Suprapubic skin (tissue), 4 donors: ENCODE results near the gene UBXN10. TPM values are rescaled to one million over a fixed set of nuclear protein-coding genes. Genes with fewer than 3 reads are reported as not detected.

Experiments
- DNase-seq, 2 donors: peaks; one replicate each; pipeline ENCODE4 v3.0.0-alpha.2; 2019; ENCODE audit warnings: low spot score in 2 of 2
- H3K27ac ChIP-seq: fragments of 200-600 bp; sonication (generic); one replicate; pipeline ENCODE4 v1.5.1; 2019
- H3K27me3 ChIP-seq: fragments of 200-600 bp; sonication (generic); one replicate; pipeline ENCODE4 v1.5.1; 2019
- H3K36me3 ChIP-seq: fragments of 200-600 bp; sonication (generic); one replicate; pipeline ENCODE4 v1.5.1; 2019
- H3K4me1 ChIP-seq: fragments of 200-600 bp; sonication (generic); one replicate; pipeline ENCODE4 v1.5.1; 2019
- H3K4me3 ChIP-seq: fragments of 200-600 bp; sonication (generic); one replicate; pipeline ENCODE4 v1.5.1; 2019; ENCODE audit warnings: mild to moderate bottlenecking
- H3K9me3 ChIP-seq: fragments of 200-600 bp; sonication (generic); one replicate; pipeline ENCODE4 v1.5.1; 2019
- CTCF ChIP-seq, 2 donors: fragments of 200-600 bp in 1 of 2; fragments of 450-650 bp in 1 of 2; sonication (generic) in 1 of 2; IDR thresholded peaks; one replicate each; pipeline ENCODE4 v1.5.1; 2016 to 2019; ENCODE audit warnings: antibody characterized with exemption in 2 of 2, mild to moderate bottlenecking in 1 of 2, moderate library complexity in 1 of 2
- EP300 ChIP-seq: sonication (generic); formaldehyde crosslinking; IDR thresholded peaks from one replicate; pipeline ENCODE4 v1.6.1; 2017; ENCODE audit warnings: antibody characterized with exemption
- POLR2A ChIP-seq, 2 donors: fragments of 450-650 bp; IDR thresholded peaks; one replicate each; pipeline ENCODE4 v1.6.1; 2017; ENCODE audit warnings: antibody characterized with exemption in 2 of 2, mild to moderate bottlenecking in 2 of 2, moderate library complexity in 2 of 2
- POLR2AphosphoS5 ChIP-seq, 3 donors: sonication (generic); formaldehyde crosslinking; IDR thresholded peaks; one replicate each; pipeline ENCODE4 v1.6.1; 2017; ENCODE audit warnings: antibody characterized with exemption in 3 of 3
- WGBS: methylation state at CpG from one replicate; pipeline ENCODE4 v1.1.5; 2018; 5-methylcytosine and 5-hydroxymethylcytosine counted together
- total RNA-seq, 4 donors: library from RNA; depleted of rRNA; stranded (reverse); fragments of >200 nt; gene quantifications; one replicate each; pipeline ENCODE4 v1.1.0, GENCODE V29; 2016

Gene UBXN10
- total RNA-seq, 4 donors from 2014 or later: 0.48 to 1.0 (median 0.68) TPM

GRCh38 chr1:20183616-20184271 lies 2.2 kb upstream of the UBXN10 start:
- Histone ChIP-seq H3K27me3 (peaks cover 21% of the 10 kb centered on the region), H3K36me3 (no peaks in the 10 kb centered on the region), H3K9me3 (no peaks in the 10 kb centered on the region), H3K4me3 (no peak overlapping the region), H3K4me1 (peaks cover 24% of the 10 kb centered on the region), H3K27ac (no peak overlapping the region)
- no peak for TF ChIP-seq POLR2A (IDR thresholded peaks at IDR 0.05)
- no peak for TF ChIP-seq POLR2AphosphoS5 (IDR thresholded peaks at IDR 0.05)
- TF ChIP-seq CTCF (IDR thresholded peaks at IDR 0.05): no peak
- no peak for TF ChIP-seq EP300
- DNase-seq: no peak
- WGBS: 79% methylated on average over 13 of the region's 13 CpGs

DNA sequence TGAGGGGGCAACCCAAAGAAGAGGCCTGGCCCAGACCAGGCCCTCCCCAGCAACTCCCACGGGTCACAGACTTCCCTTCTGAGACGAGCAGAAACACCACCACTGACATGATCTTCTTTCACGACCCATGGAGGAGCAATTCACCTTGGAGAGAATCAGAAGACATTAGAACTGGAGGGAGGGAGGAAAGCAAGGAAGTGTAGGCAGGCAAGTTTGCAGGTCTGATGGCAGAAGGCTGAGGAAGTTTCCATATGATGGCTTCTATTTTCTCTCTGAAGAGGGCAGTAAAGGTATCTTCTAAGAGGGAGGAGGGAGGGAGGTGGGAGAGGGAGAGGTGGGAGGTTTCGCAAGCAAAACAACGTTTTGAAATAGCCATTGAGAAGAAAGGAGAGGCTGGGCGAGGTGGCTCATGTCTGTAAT lies 1.4 kb upstream of the UBXN10 start:
- H3K27me3 ChIP-seq: peaks cover 29% of the 10 kb centered on the region

DNA sequence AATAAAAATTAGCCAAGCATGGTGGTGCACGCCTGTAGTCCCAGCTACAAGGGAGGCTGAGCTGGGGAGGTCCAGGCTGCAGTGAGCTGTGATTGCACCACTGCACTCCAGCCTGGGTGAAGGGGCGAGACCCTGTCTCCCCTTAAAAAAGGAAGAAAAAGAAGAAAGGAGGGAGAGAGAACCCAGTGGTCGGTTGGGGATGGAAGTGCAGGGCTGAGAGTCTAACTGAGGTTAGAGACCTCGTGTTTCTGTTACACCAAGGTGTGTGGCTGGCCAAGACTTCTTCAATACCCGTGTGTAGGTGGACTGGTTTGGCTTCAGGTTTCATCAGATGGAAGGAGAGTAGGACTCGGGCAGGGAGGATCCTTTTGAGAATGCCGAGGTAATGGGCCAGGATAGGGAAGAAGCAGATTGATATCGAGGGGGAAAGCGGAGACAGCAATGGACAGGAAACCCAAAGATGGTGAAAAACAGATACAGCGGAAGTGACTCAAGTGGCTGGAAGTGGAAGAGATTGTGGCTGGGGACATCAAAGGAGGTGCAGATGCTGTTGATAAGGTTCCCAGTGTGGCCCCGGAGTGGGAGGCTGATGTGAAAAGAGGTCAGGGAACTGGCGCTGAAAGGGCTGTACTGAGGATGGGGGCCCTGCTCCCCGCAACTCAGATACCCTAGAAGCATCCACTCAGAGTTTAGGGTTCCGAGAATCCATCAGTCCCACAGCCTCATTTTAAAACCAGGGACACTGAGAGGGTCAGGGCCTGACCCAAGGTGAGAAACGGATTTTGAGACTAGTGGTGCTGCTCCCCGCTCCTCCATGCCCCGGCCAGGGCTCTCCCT lies 681 bp upstream of the UBXN10 start:
- no peak for TF ChIP-seq POLR2A (IDR thresholded peaks at IDR 0.05)
- H3K27ac ChIP-seq: peak overlapping the region; percentile 21
- H3K9me3 ChIP-seq: no peaks in the 10 kb centered on the region
- DNase-seq: no peak
- 57% methylated on average over 17 of the region's 17 CpGs for WGBS
- H3K4me1 ChIP-seq: peaks cover 24% of the 10 kb centered on the region
- H3K27me3 ChIP-seq: peaks cover 32% of the 10 kb centered on the region
- H3K4me3 ChIP-seq: peak overlapping the region; percentile 51
- H3K36me3 ChIP-seq: no peaks in the 10 kb centered on the region

More for the DNA sequence above, 1.4 kb upstream of the UBXN10 start:
- Histone ChIP-seq H3K4me3 (no peak overlapping the region), H3K4me1 (peaks cover 24% of the 10 kb centered on the region), H3K9me3 (no peaks in the 10 kb centered on the region), H3K36me3 (no peaks in the 10 kb centered on the region), H3K27ac (no peak overlapping the region)
- WGBS: 78% methylated on average over 6 of the region's 6 CpGs
- TF ChIP-seq EP300 (no peak), POLR2AphosphoS5 (IDR thresholded peaks at IDR 0.05) (no peak), POLR2A (IDR thresholded peaks at IDR 0.05) (no peak), CTCF (IDR thresholded peaks at IDR 0.05) (no peak)
- DNase-seq: no peak

- TF ChIP-seq CTCF (IDR thresholded peaks at IDR 0.05) (peak in 1 of 2 donors; percentile 25), POLR2AphosphoS5 (IDR thresholded peaks at IDR 0.05) (peak in 1 of 3 donors; percentile 16), EP300 (no peak), POLR2A (IDR thresholded peaks at IDR 0.05) (no peak)
- Histone ChIP-seq H3K36me3 (no peaks in the 10 kb centered on the region), H3K27me3 (peaks cover 42% of the 10 kb centered on the region), H3K9me3 (no peaks in the 10 kb centered on the region), H3K27ac (peak overlapping the region; percentile 21), H3K4me1 (peaks cover 24% of the 10 kb centered on the region), H3K4me3 (no peak overlapping the region)
- 55% methylated on average over 7 of the region's 7 CpGs for WGBS
- DNase-seq: peak in 1 of 2 donors; percentile 77
Measured at GRCh38 chr1:20187103-20187812, 1.4 kb downstream of the UBXN10 start.

GRCh38 chr1:20187813-20188454 lies 2.0 kb downstream of the UBXN10 start:
- 51% methylated on average over 4 of the region's 4 CpGs for WGBS
- TF ChIP-seq POLR2A (IDR thresholded peaks at IDR 0.05): no peak
- no peak for TF ChIP-seq EP300
- TF ChIP-seq CTCF (IDR thresholded peaks at IDR 0.05): no peak
- no peak for TF ChIP-seq POLR2AphosphoS5 (IDR thresholded peaks at IDR 0.05)
- H3K27ac ChIP-seq: no peak overlapping the region

More at GRCh38 chr1:20187813-20188454, 2.0 kb downstream of the UBXN10 start:
- peaks cover 28% of the 10 kb centered on the region for H3K4me1 ChIP-seq
- no peak overlapping the region for H3K4me3 ChIP-seq
- H3K36me3 ChIP-seq: no peaks in the 10 kb centered on the region
- H3K9me3 ChIP-seq: no peaks in the 10 kb centered on the region
- peaks cover 42% of the 10 kb centered on the region for H3K27me3 ChIP-seq
- no peak for DNase-seq
